HCT116 (cell line): ENCODE measurements around the gene TRIP13. TPM values are rescaled to one million over a fixed set of nuclear protein-coding genes. Genes with fewer than 3 reads are reported as not detected.

Source experiments
- ATAC-seq: fragments of 200-7000 bp; cut with Tn5 transposase; 2 replicates; pipeline ENCODE4 v1.9.1; 2020; ENCODE audit warnings: mild to moderate bottlenecking, moderate library complexity
- BruUV-seq: library from RNA; stranded (reverse); fragments of 400-500 nt; replicated peaks from 2 replicates; lab custom pipeline; 2021; lab: Mats Ljungman, UMichigan
- CTCF ChIA-PET: fragments of 300-600 bp; sonication (Branson Sonifier 250); formaldehyde crosslinking; loops from one replicate; lab custom pipeline; 2021; ENCODE audit warnings: antibody characterized with exemption; lab: Charles Lee
- POLR2A ChIA-PET: fragments of 300-600, 350-600 bp; sonication (Branson Sonifier 250); formaldehyde crosslinking; loops from one replicate; lab custom pipeline; 2021; ENCODE audit warnings: antibody characterized with exemption; lab: Charles Lee
- RAD21 ChIA-PET, 2 experiments: fragments of 300-600 bp; sonication (Branson Sonifier 250); formaldehyde crosslinking; loops; one replicate each; lab custom pipeline; 2023; ENCODE audit warnings: low total read pairs in 2 of 2; ENCODE audit not compliant: uncharacterized antibody in 2 of 2, unreplicated experiment in 2 of 2, low non-redundant PET in 1 of 2; lab: Charles Lee
- DNase-seq: peaks from one replicate; pipeline ENCODE4 v3.0.0-alpha.2; 2010; ENCODE audit warnings: low read depth, low spot score
- H2AFZ ChIP-seq: fragments of 200-600 bp; shearing (Covaris generic), sonication (generic); 2 replicates; pipeline ENCODE4 v1.6.1; 2017; ENCODE audit warnings: low read depth, mixed run types, mixed read lengths, antibody characterized with exemption, low read length; ENCODE audit not compliant: poor library complexity, severe bottlenecking
- H3K27ac ChIP-seq: 2 replicates; pipeline ENCODE4 v1.5.1; 2012; ENCODE audit warnings: low read depth, low read length
- H3K27me3 ChIP-seq: fragments of 200-600 bp; sonication (generic); 2 replicates; pipeline ENCODE4 v1.6.1; 2016; ENCODE audit warnings: mixed run types, low read length, mixed read lengths; ENCODE audit not compliant: insufficient read depth
- H3K36me3 ChIP-seq, 2 experiments: fragments of 200-500 bp in 1 of 2; fragments of 200-600 bp in 1 of 2; sonication (Bioruptor generic) in 1 of 2; sonication (generic) in 1 of 2; 2 replicates each; pipeline versions ENCODE4 v1.5.1 to v1.6.1; 2014 to 2016; ENCODE audit warnings: low read length in 2 of 2, inconsistent platforms in 1 of 2, mixed read lengths in 1 of 2, mixed run types in 1 of 2; ENCODE audit not compliant: insufficient read depth in 2 of 2, control insufficient read depth in 1 of 2
- H3K4me1 ChIP-seq, 2 experiments: fragments of 200-600 bp in 1 of 2; sonication (generic) in 1 of 2; 2 replicates each; pipeline versions ENCODE4 v1.5.1 to v1.6.1; 2012 to 2017; ENCODE audit warnings: low read length in 2 of 2, inconsistent platforms in 1 of 2, mild to moderate bottlenecking in 1 of 2, mixed read lengths in 1 of 2, mixed run types in 1 of 2, moderate library complexity in 1 of 2; ENCODE audit not compliant: insufficient read depth in 2 of 2, control insufficient read depth in 1 of 2
- H3K4me2 ChIP-seq: fragments of 200-600 bp; sonication (generic); 2 replicates; pipeline ENCODE4 v1.6.1; 2017; ENCODE audit warnings: mixed run types, low read length, mixed read lengths
- H3K4me3 ChIP-seq, 2 experiments: fragments of 200-600 bp in 1 of 2; sonication (generic) in 1 of 2; replicated peaks in 1 of 2; 2 replicates each; pipeline ENCODE4 v1.5.1; 2011 to 2016; ENCODE audit warnings: low read length in 2 of 2, control low read depth in 1 of 2, low read depth in 1 of 2, mild to moderate bottlenecking in 1 of 2, mixed read lengths in 1 of 2, mixed run types in 1 of 2
- H3K79me2 ChIP-seq: fragments of 200-600 bp; sonication (generic); 2 replicates; pipeline ENCODE4 v1.6.1; 2017; ENCODE audit warnings: mild to moderate bottlenecking, mixed run types, low read length, moderate library complexity, mixed read lengths; ENCODE audit not compliant: insufficient read depth
- H3K9ac ChIP-seq: fragments of 200-600 bp; sonication (generic); 2 replicates; pipeline ENCODE4 v1.6.1; 2016; ENCODE audit warnings: low read length, mixed read lengths
- H3K9me2 ChIP-seq: fragments of 200-600 bp; sonication (generic), shearing (Covaris generic); 2 replicates; pipeline ENCODE4 v1.6.1; 2017; ENCODE audit warnings: mixed run types, mild to moderate bottlenecking, moderate library complexity; ENCODE audit not compliant: insufficient read depth
- H3K9me3 ChIP-seq, 2 experiments: fragments of 200-500 bp in 1 of 2; fragments of 200-600 bp in 1 of 2; sonication (Bioruptor generic) in 1 of 2; sonication (generic) in 1 of 2; 2 replicates each; pipeline ENCODE4 v1.6.1; 2014 to 2017; ENCODE audit warnings: low read length in 2 of 2, mixed read lengths in 2 of 2, inconsistent platforms in 1 of 2, low read depth in 1 of 2, mild to moderate bottlenecking in 1 of 2, mixed run types in 1 of 2, moderate library complexity in 1 of 2; ENCODE audit not compliant: control insufficient read depth in 1 of 2, insufficient read depth in 1 of 2
- H4K20me1 ChIP-seq: fragments of 200-600 bp; sonication (generic), shearing (Covaris generic); 2 replicates; pipeline ENCODE4 v1.6.1; 2017; ENCODE audit warnings: mixed run types, mild to moderate bottlenecking, moderate library complexity; ENCODE audit not compliant: insufficient read depth
- CBX3 ChIP-seq: IDR thresholded peaks from 2 replicates; pipeline ENCODE4 v1.6.1; 2012; ENCODE audit warnings: low read depth
- ELF1 ChIP-seq: IDR thresholded peaks from 2 replicates; pipeline ENCODE4 v1.6.1; 2012; ENCODE audit warnings: low read depth, borderline replicate concordance
- EZH2 ChIP-seq: fragments of 200-600 bp; sonication (generic); IDR thresholded peaks from 2 replicates; pipeline ENCODE4 v1.6.1; 2017; ENCODE audit warnings: antibody characterized with exemption, mixed run types
- RAD21 ChIP-seq: IDR thresholded peaks from 2 replicates; pipeline ENCODE4 v1.6.1; 2012; ENCODE audit warnings: low read depth, mild to moderate bottlenecking
- SP1 ChIP-seq: IDR thresholded peaks from 2 replicates; pipeline ENCODE4 v1.6.1; 2012; ENCODE audit warnings: low read depth
- ZBTB33 ChIP-seq: IDR thresholded peaks from 2 replicates; pipeline ENCODE4 v1.6.1; 2011; ENCODE audit warnings: mild to moderate bottlenecking, low read length, moderate library complexity; ENCODE audit not compliant: insufficient replicate concordance; ENCODE audit errors: extremely low read depth
- intact Hi-C: fragments of 100-400 bp; cut with micrococcal nuclease; formaldehyde crosslinking; loops from 2 replicates; pipeline ENCODE4 v1.10.0; 2022
- total RNA-seq: library from RNA; stranded (reverse); gene quantifications from one replicate; pipeline ENCODE4 v1.2.1, GENCODE V29; 2021; ENCODE audit not compliant: unreplicated experiment

Gene TRIP13
- total RNA-seq, 1 experiment from 2014 or later = 45.0 TPM

- no peak for TF ChIP-seq EZH2
Measured at GRCh38 chr5:949275-949543, 56.5 kb downstream of the TRIP13 start (continued).

GRCh38 chr5:949815-950560 lies 57.3 kb downstream of the TRIP13 start:
- Histone ChIP-seq H3K4me3 (no peak overlapping the region), H3K27ac (no peak overlapping the region), H2AFZ (no peak overlapping the region), H3K9me3 (0 out of 4 replicates have a peak, but pooled peaks cover 0 to 5% of the 10 kb centered on the region in 2 experiments), H3K4me1 (no peaks in the 10 kb centered on the region), H3K9me2 (no peaks in the 10 kb centered on the region), H3K27me3 (peaks cover 26% of the 10 kb centered on the region), H3K9ac (no peak overlapping the region), H3K79me2 (no peaks in the 10 kb centered on the region), H4K20me1 (no peaks in the 10 kb centered on the region), H3K4me2 (no peak overlapping the region), H3K36me3 (no peaks in the 10 kb centered on the region)
- ChIA-PET CTCF (interaction anchor here (1.6 kb wide), 1 partner anchor 26 kb away, joined by 5 read pairs; no protein-coding TSS in a partner anchor), RAD21 (no interaction called here), POLR2A (no interaction called here)
- ATAC-seq = no peak
- BruUV-seq = no TSS peak
- intact Hi-C loops = no loop called here
- no peak for DNase-seq
- TF ChIP-seq ZBTB33 (no peak), ELF1 (no peak), RAD21 (no peak), SP1 (no peak), CBX3 (no peak)
